ENCODE measurements around the gene NTM.

- TF ChIP-seq EZH2 (IDR thresholded peaks at IDR 0.05; ENCODE audit: insufficient read depth, poor library complexity, severe bottlenecking) (no peak), EZH2phosphoT487 (IDR thresholded peaks at IDR 0.05; ENCODE audit: insufficient read depth, low read depth) (no peak)
These were observed 835.1 kb downstream of the NTM start for GRCh38 chr11:132205496-132205895.

All from GM23248 (cell line).